Duodenal mucosa (tissue), 2 donors: ENCODE measurements around the gene ST6GALNAC5.
A peak's percentile ranks its signal among the peaks of the same experiment; 100 is the strongest.
"Not testable (repeated sequence)": the region's sequence is repeated elsewhere in the genome, so short reads cannot be mapped to it uniquely, and the experiment has no call there.

Source experiments
- H3K27ac ChIP-seq: one replicate; pipeline ENCODE4 v1.7.0; 2013; ENCODE audit warnings: low read depth, low read length
- H3K27me3 ChIP-seq, 2 donors: one replicate each; pipeline ENCODE4 v1.7.0; 2013; ENCODE audit warnings: low read length in 2 of 2, control low read depth in 1 of 2; ENCODE audit not compliant: insufficient read depth in 2 of 2, control insufficient read depth in 1 of 2
- H3K36me3 ChIP-seq, 2 donors: one replicate each; pipeline ENCODE4 v1.7.0; 2013; ENCODE audit warnings: low read length in 2 of 2, control low read depth in 1 of 2; ENCODE audit not compliant: insufficient read depth in 2 of 2, control insufficient read depth in 1 of 2
- H3K4me1 ChIP-seq, 2 donors: one replicate each; pipeline ENCODE4 v1.7.0; 2013; ENCODE audit warnings: low read length in 2 of 2, control low read depth in 1 of 2; ENCODE audit not compliant: insufficient read depth in 2 of 2, control insufficient read depth in 1 of 2
- H3K4me3 ChIP-seq, 2 donors: one replicate each; pipeline ENCODE4 v1.7.0; 2013; ENCODE audit warnings: low read length in 2 of 2, low read depth in 1 of 2
- H3K9ac ChIP-seq, 2 donors: one replicate each; pipeline ENCODE4 v1.7.0; 2013; ENCODE audit warnings: low read length in 2 of 2, low read depth in 1 of 2
- H3K9me3 ChIP-seq, 2 donors: one replicate each; pipeline ENCODE4 v1.7.0; 2013; ENCODE audit warnings: low read length in 2 of 2, control low read depth in 1 of 2; ENCODE audit not compliant: control insufficient read depth in 1 of 2

The ST6GALNAC5 gene

GRCh38 chr1:76867342-76868130 is at the start of gene ST6GALNAC5:
TSS of gene ST6GALNAC5 (plus strand) at chr1:76867480.
- Histone ChIP-seq H3K9me3 (no peaks in the 10 kb centered on the region), H3K4me3 (peak within 1 kb of the TSS; percentile 48 to 55), H3K9ac (peak within 1 kb of the TSS in 1 of 2 donors; percentile 28)

GRCh38 chr1:76820028-76820427 is 47.3 kb upstream of the ST6GALNAC5 start:
- Histone ChIP-seq H3K27ac (no peak overlapping the region), H3K4me1 (no peaks in the 10 kb centered on the region), H3K9me3 (no peaks in the 10 kb centered on the region), H3K9ac (no peak overlapping the region), H3K27me3 (no peaks in the 10 kb centered on the region), H3K4me3 (no peak overlapping the region), H3K36me3 (no peaks in the 10 kb centered on the region)

More at GRCh38 chr1:76867342-76868130, at the start of gene ST6GALNAC5:
- no peaks in the 10 kb centered on the region for H3K4me1 ChIP-seq
- no peaks in the 10 kb centered on the region for H3K36me3 ChIP-seq
- H3K27me3 ChIP-seq = peaks cover 34 to 43% of the 10 kb centered on the region in 2 donors
- no peak within 1 kb of the TSS for H3K27ac ChIP-seq

GRCh38 chr1:76822961-76823360 is 44.3 kb upstream of the ST6GALNAC5 start:
- H3K4me3 ChIP-seq, H3K27ac ChIP-seq, H3K36me3 ChIP-seq, H3K27me3 ChIP-seq, H3K4me1 ChIP-seq, H3K9me3 ChIP-seq, H3K9ac ChIP-seq: not testable (repeated sequence)

GRCh38 chr1:76824106-76824505 is 43.2 kb upstream of the ST6GALNAC5 start:
- Histone ChIP-seq H3K9me3 (no peaks in the 10 kb centered on the region), H3K9ac (no peak overlapping the region), H3K4me1 (no peaks in the 10 kb centered on the region), H3K27me3 (no peaks in the 10 kb centered on the region), H3K36me3 (no peaks in the 10 kb centered on the region), H3K4me3 (no peak overlapping the region), H3K27ac (no peak overlapping the region)

GRCh38 chr1:76826072-76826845 is 41.0 kb upstream of the ST6GALNAC5 start:
- H3K4me1 ChIP-seq = no peaks in the 10 kb centered on the region
- no peaks in the 10 kb centered on the region for H3K36me3 ChIP-seq
- H3K9me3 ChIP-seq = no peaks in the 10 kb centered on the region
- no peaks in the 10 kb centered on the region for H3K27me3 ChIP-seq
- no peak overlapping the region for H3K4me3 ChIP-seq
- H3K27ac ChIP-seq = no peak overlapping the region
- H3K9ac ChIP-seq = no peak overlapping the region

- Histone ChIP-seq H3K27ac (no peak overlapping the region), H3K27me3 (no peaks in the 10 kb centered on the region), H3K36me3 (no peaks in the 10 kb centered on the region), H3K9ac (no peak overlapping the region), H3K4me3 (no peak overlapping the region), H3K9me3 (no peaks in the 10 kb centered on the region), H3K4me1 (no peaks in the 10 kb centered on the region)
These were observed 40.2 kb upstream of the ST6GALNAC5 start for GRCh38 chr1:76827066-76827465.

GRCh38 chr1:76830373-76830772 is 36.9 kb upstream of the ST6GALNAC5 start:
- Histone ChIP-seq H3K4me1 (no peaks in the 10 kb centered on the region), H3K4me3 (no peak overlapping the region), H3K9me3 (no peaks in the 10 kb centered on the region), H3K36me3 (no peaks in the 10 kb centered on the region), H3K27ac (no peak overlapping the region), H3K9ac (no peak overlapping the region), H3K27me3 (no peaks in the 10 kb centered on the region)

- H3K36me3 ChIP-seq = no peaks in the 10 kb centered on the region
- no peaks in the 10 kb centered on the region for H3K9me3 ChIP-seq
- no peaks in the 10 kb centered on the region for H3K27me3 ChIP-seq
- H3K27ac ChIP-seq = no peak overlapping the region
- no peak overlapping the region for H3K9ac ChIP-seq
- H3K4me3 ChIP-seq = no peak overlapping the region
- no peaks in the 10 kb centered on the region for H3K4me1 ChIP-seq
These were observed 34.8 kb upstream of the ST6GALNAC5 start for GRCh38 chr1:76832521-76832920.

GRCh38 chr1:76833151-76833550 is 34.1 kb upstream of the ST6GALNAC5 start:
- Histone ChIP-seq H3K9ac (no peak overlapping the region), H3K27ac (no peak overlapping the region), H3K36me3 (no peaks in the 10 kb centered on the region), H3K9me3 (no peaks in the 10 kb centered on the region), H3K4me1 (no peaks in the 10 kb centered on the region), H3K27me3 (no peaks in the 10 kb centered on the region), H3K4me3 (no peak overlapping the region)

GRCh38 chr1:76833856-76834255 is 33.4 kb upstream of the ST6GALNAC5 start:
- Histone ChIP-seq H3K36me3 (no peaks in the 10 kb centered on the region), H3K9ac (no peak overlapping the region), H3K27me3 (no peaks in the 10 kb centered on the region), H3K4me3 (no peak overlapping the region), H3K27ac (no peak overlapping the region), H3K4me1 (no peaks in the 10 kb centered on the region), H3K9me3 (no peaks in the 10 kb centered on the region)
